HG02642 (cell line): Measurements from ENCODE around the gene ARHGEF39.
A peak's percentile ranks its signal among the peaks of the same experiment; 100 is the strongest.
"Not testable (repeated sequence)": the region's sequence is repeated elsewhere in the genome, so short reads cannot be mapped to it uniquely, and the experiment has no call there.

Experiments used
- ATAC-seq: cut with Tn5 transposase; IDR thresholded peaks from one replicate; pipeline ENCODE4 v1.9.1; 2021; ENCODE audit warnings: mild to moderate bottlenecking; ENCODE audit not compliant: unreplicated experiment, poor library complexity

The ARHGEF39 gene

DNA sequence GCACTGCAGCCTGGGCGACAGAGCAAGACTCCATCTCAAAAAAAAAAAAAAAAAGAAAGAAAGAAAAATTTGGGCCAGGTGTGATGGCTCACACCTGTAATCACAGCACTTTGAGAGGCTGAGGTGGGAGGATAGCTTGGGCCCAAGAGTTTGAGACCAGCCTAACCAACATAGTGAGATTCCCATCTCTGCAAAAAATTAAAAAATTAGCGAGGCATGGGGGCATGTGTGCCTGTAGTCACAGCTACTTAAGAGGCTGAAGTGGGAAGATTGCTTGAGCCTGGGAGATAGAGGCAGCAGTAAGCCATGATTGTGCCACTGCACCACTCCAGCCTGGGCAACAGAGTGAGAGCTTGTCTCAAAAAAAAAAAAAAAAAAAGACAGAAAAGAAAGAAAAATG is 11.4 kb downstream of the ARHGEF39 start:
- no peak for ATAC-seq

GRCh38 chr9:35652829-35653209 is 12.2 kb downstream of the ARHGEF39 start:
- ATAC-seq = no peak

DNA sequence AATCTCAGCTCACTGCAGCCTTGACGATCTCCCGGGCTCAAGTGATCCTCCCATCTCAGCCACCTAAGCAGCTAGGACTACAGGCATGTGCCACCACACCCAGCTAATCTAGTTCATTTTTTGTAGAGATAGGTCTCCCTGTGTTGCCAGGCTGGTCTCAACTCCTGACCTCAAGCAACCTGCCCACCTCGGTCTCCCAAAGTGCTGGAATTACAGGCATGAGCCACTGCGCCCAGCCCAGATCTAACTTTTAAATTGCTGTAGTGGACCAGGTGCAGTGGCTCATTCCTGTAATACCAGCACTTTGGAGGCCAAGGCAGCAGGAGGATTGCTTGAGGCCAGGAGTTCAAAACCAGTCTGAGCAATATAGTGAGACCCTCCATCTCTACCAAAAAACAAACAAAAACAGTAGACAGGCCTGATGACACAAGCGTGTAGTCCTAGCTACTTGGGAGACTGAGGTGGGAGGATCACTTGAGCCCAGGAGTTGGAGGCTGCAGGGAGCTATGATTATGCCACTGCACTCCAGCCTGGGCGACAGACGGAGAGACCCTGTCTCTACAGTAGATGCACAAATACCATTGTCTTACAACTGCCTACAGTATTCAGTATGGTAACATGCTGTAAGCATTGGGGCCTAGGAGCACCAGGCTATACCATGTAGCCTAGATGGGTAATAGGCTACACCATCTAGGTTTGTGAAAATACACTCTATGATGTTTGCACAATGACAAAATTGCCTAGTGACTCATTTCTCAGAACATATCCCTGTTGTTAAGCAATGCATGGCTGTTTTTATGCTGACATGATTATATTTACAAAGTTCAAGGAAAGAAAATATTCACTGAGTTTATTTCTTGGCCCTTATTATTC is 12.8 kb downstream of the ARHGEF39 start:
- no peak for ATAC-seq

DNA sequence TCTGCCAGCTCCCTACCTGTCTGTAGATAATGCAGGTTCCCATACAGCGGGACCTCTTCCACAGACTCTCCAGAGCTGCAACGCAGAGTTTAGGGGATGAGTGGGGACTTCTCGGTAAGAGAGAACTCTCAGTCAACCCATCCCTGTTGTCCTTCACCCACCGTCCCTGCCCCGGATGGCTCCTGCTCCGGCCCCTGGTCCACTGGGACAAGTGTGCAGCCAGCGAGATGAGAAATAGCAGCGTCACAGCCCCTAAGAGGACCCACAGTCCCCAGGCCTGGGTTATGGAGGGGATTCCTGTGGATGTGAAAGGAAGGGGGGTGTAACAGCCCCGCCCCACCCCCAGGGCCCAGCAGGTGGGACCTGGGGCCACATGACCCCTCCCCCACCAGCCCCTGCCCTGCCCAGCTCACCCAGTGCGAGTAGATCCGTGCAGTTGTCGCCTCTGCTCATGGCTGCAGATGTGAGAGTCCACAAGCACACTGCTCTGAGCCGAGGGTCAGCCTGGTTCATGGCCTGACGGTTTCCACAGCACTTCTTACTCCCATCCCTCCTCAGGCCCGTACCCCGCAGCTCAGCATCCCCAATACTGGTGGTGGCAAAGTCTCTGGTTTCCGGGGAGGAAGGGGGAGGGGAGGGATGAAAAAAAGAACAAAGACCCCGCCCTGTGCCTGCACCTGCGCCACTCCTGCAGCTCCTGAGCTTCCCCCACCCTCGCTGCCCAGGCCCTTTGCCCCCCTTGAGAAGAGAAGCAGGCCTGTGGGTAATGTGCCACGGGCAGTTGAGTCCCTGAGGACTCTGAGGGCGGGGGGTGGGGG is 14.4 kb downstream of the ARHGEF39 start, which contains the start of gene SIT1:
Gene SIT1 (minus strand): TSS at position 591 of the 818 bp plus-strand sequence. CDS start 78 bp downstream, at position 513.
- ATAC-seq = no peak

GRCh38 chr9:35649431-35650340 is 15.3 kb downstream of the ARHGEF39 start:
- ATAC-seq = no peak

- ATAC-seq = peak; percentile 88
These were observed 18.3 kb downstream of the ARHGEF39 start for GRCh38 chr9:35646533-35647265.

DNA sequence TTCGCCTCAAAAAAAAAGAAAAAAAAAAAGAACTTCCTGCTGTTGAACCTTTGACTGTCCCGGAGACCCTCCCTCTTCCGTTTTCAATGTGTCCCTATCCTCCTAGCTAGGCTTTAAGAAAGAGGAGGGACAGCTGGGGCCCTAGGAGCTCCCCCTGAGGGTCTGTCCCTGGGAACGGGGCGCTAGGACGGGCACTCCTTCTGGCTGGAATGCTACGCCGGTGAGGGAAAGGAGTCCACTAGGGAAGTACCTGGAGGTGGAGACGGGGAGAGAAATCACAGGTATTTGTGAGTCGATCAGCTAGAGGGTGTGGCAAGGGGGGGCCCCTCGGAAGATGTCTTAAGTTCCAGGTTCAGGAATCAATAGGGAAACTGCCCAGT is 18.9 kb downstream of the ARHGEF39 start:
- no peak for ATAC-seq

GRCh38 chr9:35645736-35646135 is 19.3 kb downstream of the ARHGEF39 start:
- ATAC-seq = not testable (repeated sequence)

DNA sequence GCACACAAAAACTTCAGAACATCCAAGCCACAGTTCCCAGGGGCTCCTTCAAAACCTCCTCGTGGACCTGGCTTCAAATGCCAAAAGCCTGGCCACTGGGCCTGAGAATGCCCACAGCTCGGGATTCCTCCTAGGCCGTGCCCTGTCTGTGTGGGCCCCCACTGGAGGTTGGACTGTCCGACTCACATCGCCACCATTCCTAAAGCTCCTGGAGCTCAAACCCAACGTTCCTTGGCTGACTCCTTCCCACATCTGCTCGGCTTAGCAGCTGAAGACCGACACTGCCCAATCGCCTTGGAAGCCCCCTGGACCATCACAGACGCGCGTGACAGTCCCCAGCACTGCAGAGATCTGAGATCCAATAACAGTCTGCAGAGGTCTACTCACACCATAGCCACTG is 21.9 kb downstream of the ARHGEF39 start:
- no peak for ATAC-seq

GRCh38 chr9:35641478-35641877 is 23.5 kb downstream of the ARHGEF39 start:
- not testable (repeated sequence) for ATAC-seq

DNA sequence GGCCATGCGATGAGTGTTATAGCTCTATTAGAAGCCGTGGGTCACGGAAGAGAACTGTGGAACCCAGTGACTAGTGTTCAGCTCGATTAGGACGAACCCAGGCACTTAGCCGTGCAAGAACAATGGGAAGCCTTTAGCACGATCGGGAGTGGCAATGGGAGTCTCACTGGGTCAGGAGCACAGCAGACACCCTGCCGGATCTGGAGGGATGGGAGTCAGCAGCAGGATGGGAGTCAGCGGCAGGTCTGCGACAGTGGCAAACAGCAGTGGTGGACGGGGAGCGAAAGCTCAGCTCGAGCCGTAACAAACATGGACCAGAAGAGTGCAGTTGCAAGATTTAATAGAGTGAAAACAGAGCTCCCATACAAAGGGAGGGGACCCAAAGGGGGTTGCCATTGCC is 24.6 kb downstream of the ARHGEF39 start:
- ATAC-seq = not testable (repeated sequence)

- no peak for ATAC-seq
These were observed 25.4 kb downstream of the ARHGEF39 start for GRCh38 chr9:35639631-35640030.

- ATAC-seq = not testable (repeated sequence)
These were observed 25.8 kb downstream of the ARHGEF39 start for GRCh38 chr9:35639225-35639624.

DNA sequence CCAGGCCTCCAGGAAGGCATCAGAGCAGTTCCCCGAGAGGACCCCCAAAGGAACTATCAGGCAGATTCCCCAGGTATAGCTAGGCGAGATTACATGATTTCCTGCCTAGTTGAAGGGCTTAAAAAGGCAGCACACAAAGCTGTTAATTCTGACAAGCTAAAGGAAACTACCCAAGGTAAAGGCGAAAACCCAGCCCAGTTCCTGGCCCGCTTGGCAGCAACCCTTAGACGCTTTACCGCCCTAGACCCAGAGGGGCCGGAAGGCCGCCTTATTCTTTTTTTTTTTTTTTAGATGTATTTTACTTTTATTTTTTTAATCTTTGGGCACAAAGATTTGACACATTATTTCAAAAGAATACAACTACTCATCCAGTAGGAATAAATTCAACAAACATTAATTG is 26.2 kb downstream of the ARHGEF39 start:
- ATAC-seq = not testable (repeated sequence)

GRCh38 chr9:35637427-35637955 is 27.5 kb downstream of the ARHGEF39 start:
- ATAC-seq = not testable (repeated sequence)

- not testable (repeated sequence) for ATAC-seq
These were observed 28.1 kb downstream of the ARHGEF39 start for GRCh38 chr9:35636877-35637246.

DNA sequence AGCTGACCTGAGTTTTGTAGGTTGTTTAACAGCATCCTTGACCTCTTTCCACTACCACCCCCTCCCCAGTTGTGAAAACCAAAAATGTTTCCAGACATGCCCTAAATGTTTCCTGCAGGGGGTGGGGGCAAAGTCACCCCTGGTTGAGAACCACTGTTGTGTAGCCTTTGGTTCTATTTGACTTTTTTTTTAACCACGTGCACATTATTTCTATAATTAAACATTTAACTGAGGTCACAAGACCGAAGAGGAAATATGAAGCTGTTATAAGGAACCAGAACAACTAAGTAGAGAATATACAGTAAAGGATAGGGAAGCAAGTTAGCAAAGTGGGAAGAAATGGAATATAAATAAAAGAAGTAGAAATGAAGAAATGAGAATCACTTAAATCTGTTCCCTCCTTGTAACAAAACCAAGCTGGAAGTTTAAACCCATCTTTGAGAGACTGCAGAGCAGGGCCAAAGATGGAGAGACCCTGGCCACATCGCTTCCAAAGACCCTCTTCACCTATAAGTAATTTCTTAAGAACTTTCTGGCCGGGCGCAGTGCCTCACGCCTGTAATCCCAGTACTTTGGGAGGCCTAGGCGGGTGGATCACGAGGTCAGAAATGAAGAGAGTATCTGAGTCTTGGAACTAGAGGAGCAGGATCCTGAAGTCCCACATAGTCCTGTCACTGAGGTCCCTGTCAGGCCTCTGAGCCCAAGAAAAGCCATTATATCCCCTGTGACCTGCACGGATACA is 28.7 kb downstream of the ARHGEF39 start:
- no peak for ATAC-seq

GRCh38 chr9:35635730-35636129 is 29.3 kb downstream of the ARHGEF39 start:
- ATAC-seq = no peak

- no peak for ATAC-seq
These were observed 35.4 kb downstream of the ARHGEF39 start for GRCh38 chr9:35629597-35629996.
